Measurements from ENCODE around the gene MED9. TPM values are rescaled to one million over a fixed set of nuclear protein-coding genes. Genes with fewer than 3 reads are reported as not detected.
A peak's percentile ranks its signal among the peaks of the same experiment; 100 is the strongest.

MED9 gene
- total RNA-seq, 1 experiment from 2014 or later, result 13.1 TPM

DNA sequence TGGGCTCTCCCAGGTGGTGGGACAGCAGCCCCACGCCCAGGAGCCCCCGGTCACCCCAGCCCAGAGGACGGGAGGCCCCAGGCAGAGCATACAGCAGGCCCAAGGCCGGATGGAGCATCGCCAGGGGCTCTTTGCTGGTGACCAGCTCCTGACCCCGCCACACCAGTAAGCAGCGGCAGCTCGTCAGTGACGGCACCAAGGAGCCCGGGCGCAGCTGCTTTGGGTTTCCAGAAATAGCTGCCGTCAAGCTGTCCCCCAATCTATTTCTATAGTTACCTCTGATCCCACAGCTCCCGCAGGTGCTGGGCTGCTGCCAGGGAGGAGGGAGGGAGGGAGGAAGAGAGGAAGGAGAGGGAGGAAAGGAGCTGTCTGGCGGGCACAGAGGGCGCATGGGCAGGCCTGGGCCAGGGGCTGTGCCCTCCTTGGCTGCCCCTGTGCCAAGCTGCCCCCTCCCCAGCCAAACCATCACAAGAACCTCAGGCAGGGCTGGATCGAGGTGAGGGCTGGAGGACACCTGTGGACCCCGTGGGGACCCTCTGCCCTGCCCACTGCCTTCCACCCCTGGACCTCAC lies 30.2 kb downstream of the MED9 start:
- no peaks in the 10 kb centered on the region for H3K36me3 ChIP-seq
- DNase-seq (ENCODE audit: low read depth in 1 of 2, low spot score in 2 of 2), result no peak
- H3K27me3 ChIP-seq (replicated peaks), result no peaks in the 10 kb centered on the region
- no peaks in the 10 kb centered on the region for H3K9me3 ChIP-seq (replicated peaks)
- H3K27ac ChIP-seq, result no peak overlapping the region
- H3K4me3 ChIP-seq, result no peak overlapping the region
- H3K4me1 ChIP-seq (replicated peaks), result peaks cover 10% of the 10 kb centered on the region

DNA sequence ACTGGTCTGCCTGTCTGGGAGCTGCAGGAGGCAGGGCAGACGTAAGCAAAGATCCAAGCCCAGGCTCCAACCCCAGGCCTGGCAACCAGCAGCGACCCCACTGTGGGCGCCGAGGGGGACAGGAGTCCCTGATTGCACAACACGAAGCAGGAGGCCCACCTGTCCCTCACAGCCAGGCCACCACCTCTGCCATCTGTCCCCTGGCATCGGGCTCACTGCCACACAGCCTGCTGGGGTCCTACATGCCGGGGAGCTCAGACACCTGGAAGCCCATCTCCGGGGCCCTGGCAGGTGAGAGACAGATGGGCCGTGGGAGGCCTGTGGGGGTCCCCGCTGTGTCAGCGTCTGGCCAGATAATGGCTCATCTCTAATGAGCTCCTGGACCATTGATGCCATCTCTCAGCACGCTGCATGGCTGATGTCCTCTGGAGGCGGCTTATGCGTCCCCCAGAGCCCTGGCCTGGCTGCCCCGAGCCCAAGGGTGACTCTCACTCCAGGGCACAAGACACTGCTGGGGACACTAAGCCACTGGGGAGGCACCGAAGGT lies 30.7 kb downstream of the MED9 start:
- no peaks in the 10 kb centered on the region for H3K9me3 ChIP-seq (replicated peaks)
- DNase-seq (ENCODE audit: low read depth in 1 of 2, low spot score in 2 of 2), result no peak
- H3K36me3 ChIP-seq, result no peaks in the 10 kb centered on the region
- H3K4me3 ChIP-seq, result no peak overlapping the region
- no peaks in the 10 kb centered on the region for H3K27me3 ChIP-seq (replicated peaks)
- H3K4me1 ChIP-seq (replicated peaks), result peaks cover 15% of the 10 kb centered on the region
- H3K27ac ChIP-seq, result no peak overlapping the region

DNA sequence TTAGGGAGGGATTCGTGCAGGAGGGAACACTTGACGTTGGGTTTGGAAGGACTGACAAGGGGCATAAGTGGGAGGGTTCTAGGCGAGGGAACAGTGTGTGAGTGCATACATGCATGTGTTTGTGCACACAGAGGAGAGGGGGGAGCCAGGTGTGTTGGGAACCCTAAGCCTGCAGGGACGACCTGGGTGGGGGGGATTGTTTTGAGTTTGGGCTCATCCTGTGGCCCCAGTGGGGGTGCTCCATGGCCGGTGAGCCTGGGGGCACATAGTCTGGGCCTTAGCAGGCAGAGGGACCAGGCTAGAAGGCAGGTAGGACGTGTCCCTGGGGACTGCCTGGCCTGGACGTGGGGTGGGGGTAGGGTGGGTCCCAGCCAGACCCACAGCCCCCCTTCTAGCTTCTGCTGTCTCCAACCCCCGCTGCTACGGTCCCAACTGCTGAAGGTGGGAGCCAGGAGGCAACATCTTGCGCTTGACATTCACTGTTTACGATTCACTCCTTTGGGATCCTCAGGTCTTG lies 31.3 kb downstream of the MED9 start:
- peaks cover 21% of the 10 kb centered on the region for H3K4me1 ChIP-seq (replicated peaks)
- no peaks in the 10 kb centered on the region for H3K36me3 ChIP-seq
- no peak overlapping the region for H3K27ac ChIP-seq
- H3K27me3 ChIP-seq (replicated peaks), result no peaks in the 10 kb centered on the region
- H3K4me3 ChIP-seq, result no peak overlapping the region
- H3K9me3 ChIP-seq (replicated peaks), result no peaks in the 10 kb centered on the region
- no peak for DNase-seq (ENCODE audit: low read depth in 1 of 2, low spot score in 2 of 2)

DNA sequence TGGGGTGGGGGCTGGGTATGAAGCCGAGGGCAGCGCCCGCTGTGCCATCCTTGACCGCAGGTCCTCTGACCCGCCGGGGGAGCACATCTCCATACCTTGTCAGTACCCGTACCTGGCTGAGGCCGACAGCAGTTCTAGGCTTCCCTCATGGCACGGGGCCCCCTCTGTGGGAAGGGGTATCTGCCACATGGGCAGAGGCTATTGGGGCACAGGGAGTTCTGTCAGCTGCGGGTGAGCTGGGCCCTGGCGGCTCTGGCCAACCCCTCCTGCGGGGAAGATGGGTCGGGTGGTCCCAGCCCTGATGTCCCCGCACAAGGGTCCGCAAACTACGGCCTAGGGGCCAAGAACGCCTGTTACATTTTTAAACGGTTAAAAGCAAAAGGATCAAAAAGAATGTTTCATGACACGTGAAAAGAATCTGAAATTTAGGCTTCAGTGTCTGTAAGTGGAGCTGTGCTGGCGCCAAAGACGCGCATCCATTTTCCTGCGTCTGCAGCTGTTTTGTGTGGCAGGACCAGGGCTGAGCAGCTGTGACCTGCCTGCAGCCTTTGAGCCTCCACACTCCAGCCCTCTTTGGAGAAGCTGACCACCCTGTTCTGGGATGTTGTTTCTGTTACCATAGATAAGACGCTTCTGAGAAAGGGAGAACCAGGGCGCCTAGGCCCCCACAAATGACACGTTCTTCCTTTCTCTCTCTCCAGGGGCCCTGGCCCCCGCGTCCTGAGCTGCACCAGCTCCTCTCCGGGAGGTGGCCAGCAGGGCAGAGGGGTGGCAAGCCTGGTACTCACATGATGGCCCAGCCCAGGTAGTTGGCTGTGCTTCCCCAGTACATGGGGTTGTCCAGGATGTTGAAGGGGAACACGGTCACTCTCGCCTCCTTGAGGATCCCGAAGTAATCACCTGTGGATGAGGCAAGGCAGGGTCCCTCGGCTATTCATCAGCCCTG lies 32.1 kb downstream of the MED9 start:
- Histone ChIP-seq H3K27me3 (replicated peaks) (no peaks in the 10 kb centered on the region), H3K9me3 (replicated peaks) (no peaks in the 10 kb centered on the region), H3K4me1 (replicated peaks) (peaks cover 23% of the 10 kb centered on the region), H3K36me3 (no peaks in the 10 kb centered on the region), H3K4me3 (no peak overlapping the region), H3K27ac (no peak overlapping the region)
- DNase-seq (ENCODE audit: low read depth in 1 of 2, low spot score in 2 of 2), result no peak

DNA sequence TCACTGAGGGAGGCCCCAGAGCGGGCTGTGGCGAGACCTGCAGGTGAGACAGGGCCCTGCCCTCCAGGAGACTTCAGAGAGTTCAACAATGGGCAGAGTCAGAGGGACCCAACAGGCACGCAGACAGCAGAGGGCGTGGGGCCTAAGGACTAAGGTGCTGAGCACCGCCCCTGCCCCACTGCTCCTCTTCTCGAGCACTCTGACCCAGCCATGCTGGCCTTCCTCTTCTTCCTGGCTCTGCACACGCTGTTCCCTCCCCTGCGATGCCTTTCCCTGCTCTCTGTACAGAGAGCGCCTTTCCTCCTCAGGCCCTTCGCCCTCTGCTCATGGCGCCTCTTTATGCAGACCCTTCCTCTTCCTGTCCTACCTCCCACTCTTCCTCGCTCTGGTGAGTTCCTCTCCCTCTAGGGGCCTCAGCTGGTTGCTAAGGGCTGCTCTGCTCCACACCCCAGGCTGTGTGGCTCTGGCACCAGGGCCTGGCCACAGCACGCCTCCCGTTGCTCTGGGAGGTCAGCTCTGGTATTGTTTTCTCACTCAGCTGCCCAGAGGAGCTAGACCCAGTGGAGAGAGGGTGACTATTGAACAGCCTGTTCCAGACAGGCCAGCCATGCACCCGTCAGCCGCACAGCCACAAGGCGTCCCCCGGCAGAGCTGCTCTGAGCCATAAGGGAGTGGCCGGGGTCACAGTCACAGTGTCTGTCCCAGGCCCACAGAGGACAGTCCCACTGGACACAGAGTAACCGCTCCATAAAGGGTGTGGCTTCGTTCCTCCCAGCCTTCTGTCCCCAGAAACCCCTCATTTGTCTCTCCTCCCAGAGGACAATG lies 33.0 kb downstream of the MED9 start:
- Histone ChIP-seq H3K4me1 (replicated peaks) (peaks cover 29% of the 10 kb centered on the region), H3K4me3 (no peak overlapping the region), H3K9me3 (replicated peaks) (no peaks in the 10 kb centered on the region), H3K27me3 (replicated peaks) (no peaks in the 10 kb centered on the region), H3K27ac (no peak overlapping the region), H3K36me3 (no peaks in the 10 kb centered on the region)
- DNase-seq (ENCODE audit: low read depth in 1 of 2, low spot score in 2 of 2), result no peak

DNA sequence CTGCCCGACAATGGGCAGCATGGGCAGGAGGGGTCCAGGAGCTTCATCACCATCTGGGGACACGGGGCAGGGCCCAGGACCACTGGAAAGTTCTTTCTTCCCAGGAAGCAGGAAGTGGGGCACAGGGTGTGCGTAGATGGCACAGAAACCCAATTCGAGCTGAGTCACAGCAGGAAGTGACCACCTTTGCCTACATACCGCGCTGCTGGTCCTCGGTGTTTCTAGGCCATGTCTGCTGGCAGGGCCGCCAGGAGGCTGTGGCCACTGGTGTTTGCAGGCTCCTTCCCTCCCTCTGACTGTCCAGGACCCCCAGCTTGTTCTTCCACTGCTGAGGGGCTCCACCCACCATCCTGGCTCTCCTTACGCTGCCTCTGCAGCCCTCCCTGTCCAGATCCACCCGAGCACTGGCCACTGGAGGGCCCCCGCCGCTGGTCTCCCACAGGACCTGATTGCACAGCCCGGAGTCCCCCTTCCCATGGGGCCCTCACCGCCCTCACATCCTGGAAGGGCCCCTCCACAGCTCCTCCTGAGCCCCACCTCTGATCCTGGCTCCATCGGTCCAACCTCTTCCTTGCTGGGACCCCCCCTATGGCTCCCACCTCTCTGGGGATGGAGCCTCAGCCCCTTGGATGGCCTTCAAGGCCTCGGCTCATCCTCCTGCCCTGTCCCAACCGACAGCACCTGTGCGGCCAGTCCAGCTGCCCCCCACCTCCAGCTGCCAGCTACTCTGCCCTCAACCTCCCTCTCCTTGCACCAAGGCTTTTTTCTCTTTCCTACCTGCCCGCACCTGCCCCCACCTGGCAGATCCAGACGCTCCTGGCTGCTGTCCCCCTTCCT lies 33.9 kb downstream of the MED9 start:
- no peaks in the 10 kb centered on the region for H3K36me3 ChIP-seq
- no peak for DNase-seq (ENCODE audit: low read depth in 1 of 2, low spot score in 2 of 2)
- H3K4me1 ChIP-seq (replicated peaks), result peaks cover 38% of the 10 kb centered on the region
- H3K27me3 ChIP-seq (replicated peaks), result no peaks in the 10 kb centered on the region
- H3K9me3 ChIP-seq (replicated peaks), result no peaks in the 10 kb centered on the region
- H3K4me3 ChIP-seq, result no peak overlapping the region
- H3K27ac ChIP-seq, result no peak overlapping the region

DNA sequence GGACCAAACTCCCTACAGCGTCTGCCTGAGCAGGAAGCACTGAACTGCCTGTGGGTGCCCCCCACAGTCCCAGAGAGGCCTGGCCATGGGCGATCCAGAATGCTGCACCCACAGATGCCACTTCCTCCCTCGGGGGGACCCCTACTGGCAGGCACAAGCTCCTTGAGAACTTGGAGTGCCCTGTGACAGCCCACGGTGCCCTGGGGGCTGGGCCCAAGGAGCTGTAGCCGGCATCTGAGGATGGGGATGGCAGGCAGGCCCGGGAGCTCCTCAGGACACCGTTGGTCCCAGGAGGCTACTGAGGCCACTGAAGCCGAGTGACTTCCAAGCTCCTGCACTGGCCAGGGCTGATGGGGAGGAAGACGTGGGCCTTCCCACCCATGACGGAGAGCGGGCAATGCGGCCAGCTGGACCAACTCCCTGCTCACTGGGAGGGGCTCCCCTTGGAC lies 34.5 kb downstream of the MED9 start:
- H3K4me3 ChIP-seq, result no peak overlapping the region
- DNase-seq (ENCODE audit: low read depth in 1 of 2, low spot score in 2 of 2), result no peak
- H3K4me1 ChIP-seq (replicated peaks), result peaks cover 44% of the 10 kb centered on the region
- no peaks in the 10 kb centered on the region for H3K9me3 ChIP-seq (replicated peaks)
- H3K36me3 ChIP-seq, result no peaks in the 10 kb centered on the region
- no peaks in the 10 kb centered on the region for H3K27me3 ChIP-seq (replicated peaks)
- H3K27ac ChIP-seq, result no peak overlapping the region

DNA sequence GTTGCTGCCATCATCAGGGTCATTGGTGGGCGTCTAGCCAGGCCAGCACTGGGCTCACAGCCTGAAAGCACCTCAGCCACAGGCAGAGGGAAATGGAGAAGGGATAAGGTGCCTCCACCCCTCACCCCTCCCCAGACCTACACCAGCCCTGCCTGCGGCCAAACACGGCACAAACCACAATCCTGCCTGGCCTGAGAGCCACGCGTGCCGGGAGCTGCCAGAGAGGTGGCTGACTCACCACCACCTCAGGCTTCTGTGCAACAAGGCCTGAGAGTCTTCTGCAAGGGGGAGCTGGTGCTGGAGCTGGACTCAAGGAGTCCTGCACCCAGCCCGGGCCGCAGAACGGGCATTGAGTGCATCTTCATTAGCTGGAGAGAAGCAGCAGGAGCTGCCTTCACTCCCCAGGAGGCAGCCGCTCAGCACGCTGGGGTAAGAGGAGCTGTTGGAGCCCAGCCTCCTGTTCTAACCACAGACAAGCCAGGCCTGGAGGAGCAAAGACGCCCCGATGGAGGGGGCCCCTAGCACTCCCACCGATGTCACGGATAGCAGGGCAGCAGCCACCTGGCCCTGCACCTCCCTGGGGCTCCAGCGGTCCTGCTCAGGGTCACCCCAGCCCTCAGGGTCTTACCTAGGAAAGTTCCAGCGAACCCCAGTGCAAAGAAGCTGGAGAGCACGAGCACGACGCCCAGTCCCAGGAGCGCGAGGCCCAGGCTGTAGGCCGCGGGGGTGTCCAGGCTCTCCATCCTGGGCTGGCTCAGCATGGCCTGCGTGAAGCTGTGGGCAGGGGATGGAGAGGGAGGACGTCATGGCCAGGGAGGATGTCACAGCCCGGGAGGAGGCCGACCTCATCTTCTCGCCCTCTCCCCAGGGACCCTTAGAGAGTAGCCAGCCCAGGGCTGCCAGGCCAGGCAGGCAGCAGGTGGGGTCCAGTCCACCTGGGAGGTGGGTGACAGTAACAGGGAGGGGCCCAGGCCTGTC lies 35.4 kb downstream of the MED9 start:
- DNase-seq (ENCODE audit: low read depth in 1 of 2, low spot score in 2 of 2), result peak; percentile 82 to 92
- H3K36me3 ChIP-seq, result no peaks in the 10 kb centered on the region
- no peaks in the 10 kb centered on the region for H3K9me3 ChIP-seq (replicated peaks)
- peaks cover 52% of the 10 kb centered on the region for H3K4me1 ChIP-seq (replicated peaks)
- no peaks in the 10 kb centered on the region for H3K27me3 ChIP-seq (replicated peaks)
- H3K27ac ChIP-seq, result no peak overlapping the region
- no peak overlapping the region for H3K4me3 ChIP-seq

DNA sequence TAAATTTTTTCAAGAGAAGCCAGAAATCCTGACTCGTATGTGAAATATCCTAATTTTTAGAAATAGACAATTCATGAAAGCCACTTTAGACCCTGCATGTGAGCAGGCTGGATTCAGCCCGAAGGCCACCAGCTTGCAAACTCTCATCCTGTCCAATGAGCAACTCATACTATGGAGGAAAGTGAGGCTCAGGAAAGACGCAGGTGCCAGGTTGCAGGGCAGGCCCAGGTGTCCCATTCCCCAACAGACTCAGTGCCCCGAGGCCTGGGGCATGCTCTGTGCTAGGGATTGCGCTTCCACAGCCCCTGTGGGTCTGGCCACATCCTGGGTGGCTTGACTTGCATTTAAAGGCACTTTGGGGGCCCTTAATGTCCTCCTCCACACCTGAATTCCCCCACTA lies 36.1 kb downstream of the MED9 start:
- Histone ChIP-seq H3K9me3 (replicated peaks) (no peaks in the 10 kb centered on the region), H3K36me3 (no peaks in the 10 kb centered on the region), H3K4me1 (replicated peaks) (peaks cover 52% of the 10 kb centered on the region), H3K4me3 (no peak overlapping the region), H3K27me3 (replicated peaks) (no peaks in the 10 kb centered on the region), H3K27ac (no peak overlapping the region)
- no peak for DNase-seq (ENCODE audit: low read depth in 1 of 2, low spot score in 2 of 2)

DNA sequence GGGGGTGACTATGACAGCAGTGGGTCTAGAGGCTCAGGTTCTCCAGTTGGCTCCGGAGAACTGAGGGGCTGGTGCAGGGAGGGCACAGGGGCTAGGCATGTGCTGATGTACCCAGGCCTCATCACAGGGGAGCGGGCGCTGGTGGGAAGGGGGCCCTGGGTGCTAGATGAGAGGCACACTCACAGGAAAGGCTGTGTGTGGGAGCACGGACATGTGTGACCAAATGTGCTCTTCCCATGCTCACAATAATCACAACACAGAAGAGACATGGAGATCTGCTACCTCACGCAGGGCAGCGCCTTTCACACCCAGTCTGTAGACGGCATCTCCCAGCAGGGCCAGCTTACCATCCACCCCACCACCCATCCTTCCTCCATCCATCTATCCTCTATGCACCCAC lies 36.8 kb downstream of the MED9 start:
- Histone ChIP-seq H3K4me3 (no peak overlapping the region), H3K36me3 (no peaks in the 10 kb centered on the region), H3K27ac (no peak overlapping the region), H3K27me3 (replicated peaks) (no peaks in the 10 kb centered on the region), H3K4me1 (replicated peaks) (peaks cover 52% of the 10 kb centered on the region), H3K9me3 (replicated peaks) (no peaks in the 10 kb centered on the region)
- DNase-seq (ENCODE audit: low read depth in 1 of 2, low spot score in 2 of 2), result no peak

DNA sequence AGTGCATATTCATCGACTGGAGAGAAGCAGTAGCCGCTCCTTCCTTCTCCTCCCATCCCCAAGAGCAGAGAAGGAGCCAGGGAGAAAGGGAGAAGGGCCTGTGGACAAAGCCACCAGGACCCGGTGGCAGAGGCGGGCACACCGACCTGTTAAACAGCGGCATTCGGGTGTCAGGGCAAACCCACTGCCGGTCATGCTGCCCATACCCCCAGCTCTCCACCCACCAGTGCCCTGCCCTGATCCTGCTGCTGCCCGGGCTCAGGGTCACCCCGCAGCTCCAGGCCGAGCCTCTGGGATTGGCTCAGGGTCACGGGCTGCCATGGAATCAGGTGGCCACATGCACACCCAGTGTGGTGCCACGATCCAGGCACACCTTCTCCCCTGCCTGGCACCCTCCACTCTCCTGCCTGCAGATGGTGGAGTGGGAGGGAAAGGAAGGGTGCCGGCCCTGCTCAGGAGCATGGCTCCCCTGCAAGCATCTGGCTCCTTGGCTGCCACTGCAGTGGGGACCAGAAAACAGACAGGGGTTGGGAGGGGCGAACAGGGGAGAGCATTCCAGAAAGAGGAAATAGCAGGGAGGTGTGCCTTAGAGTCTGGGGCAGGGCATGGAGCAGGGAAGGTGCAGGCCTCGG lies 37.7 kb downstream of the MED9 start:
- DNase-seq (ENCODE audit: low read depth in 1 of 2, low spot score in 2 of 2), result no peak
- H3K27ac ChIP-seq, result no peak overlapping the region
- no peak overlapping the region for H3K4me3 ChIP-seq
- H3K27me3 ChIP-seq (replicated peaks), result no peaks in the 10 kb centered on the region
- no peaks in the 10 kb centered on the region for H3K36me3 ChIP-seq
- no peaks in the 10 kb centered on the region for H3K9me3 ChIP-seq (replicated peaks)
- peaks cover 52% of the 10 kb centered on the region for H3K4me1 ChIP-seq (replicated peaks)

All from SJSA1 (cell line).